HG02798 (cell line): ENCODE data around the gene B3GNT7.
"Not testable (repeated sequence)": the region's sequence is repeated elsewhere in the genome, so short reads cannot be mapped to it uniquely, and the experiment has no call there.

ENCODE experiments used
- ATAC-seq: cut with Tn5 transposase; IDR thresholded peaks from one replicate; pipeline ENCODE4 v1.9.1; 2021; ENCODE audit warnings: mild to moderate bottlenecking; ENCODE audit not compliant: unreplicated experiment, poor library complexity

Gene B3GNT7

GRCh38 chr2:231421051-231421580 is 25.6 kb downstream of the B3GNT7 start:
- no peak for ATAC-seq

- no peak for ATAC-seq
Measured at GRCh38 chr2:231422056-231422455, 26.5 kb downstream of the B3GNT7 start.

- ATAC-seq: no peak
Measured at GRCh38 chr2:231423176-231423575, 27.7 kb downstream of the B3GNT7 start.

GRCh38 chr2:231425291-231425810 is 29.8 kb downstream of the B3GNT7 start:
- ATAC-seq: peak; percentile 30

- peak; percentile 51 for ATAC-seq
Measured at GRCh38 chr2:231425811-231426703, 30.5 kb downstream of the B3GNT7 start.

GRCh38 chr2:231427116-231427515 is 31.6 kb downstream of the B3GNT7 start:
- ATAC-seq: no peak

GRCh38 chr2:231429152-231429551 is 33.6 kb downstream of the B3GNT7 start:
- no peak for ATAC-seq

- ATAC-seq: no peak
Measured at GRCh38 chr2:231429901-231430300, 34.4 kb downstream of the B3GNT7 start.

GRCh38 chr2:231430437-231430836 is 34.9 kb downstream of the B3GNT7 start:
- not testable (repeated sequence) for ATAC-seq

GRCh38 chr2:231431606-231432005 is 36.1 kb downstream of the B3GNT7 start:
- no peak for ATAC-seq

- no peak for ATAC-seq
Measured at GRCh38 chr2:231433990-231434389, 38.5 kb downstream of the B3GNT7 start.

- no peak for ATAC-seq
Measured at GRCh38 chr2:231436957-231437356, 41.4 kb downstream of the B3GNT7 start.

GRCh38 chr2:231449503-231450054 is 54.1 kb downstream of the B3GNT7 start:
- no peak for ATAC-seq

GRCh38 chr2:231450548-231450989 is 55.1 kb downstream of the B3GNT7 start:
- ATAC-seq: no peak
